Tibial artery (tissue), 4 donors: ENCODE measurements around the gene CARMIL1.

ENCODE experiments used
- DNase-seq, 2 donors: peaks; one replicate each; pipeline ENCODE4 v3.0.0-alpha.2; 2019
- H3K27ac ChIP-seq, 2 donors: fragments of 200-600 bp; sonication (generic) in 1 of 2; 1 replicate in 1 of 2; 2 replicates in 1 of 2; pipeline ENCODE4 v1.5.1; 2018 to 2019; ENCODE audit warnings: mild to moderate bottlenecking in 1 of 2
- H3K27me3 ChIP-seq, 2 donors: fragments of 200-600 bp; sonication (generic) in 1 of 2; one replicate each; pipeline versions ENCODE4 v1.5.1 to v1.6.0; 2016 to 2019
- H3K36me3 ChIP-seq, 3 donors: fragments of 200-600 bp; sonication (generic) in 2 of 3; one replicate each; pipeline ENCODE4 v1.5.1; 2016 to 2019; ENCODE audit warnings: mild to moderate bottlenecking in 2 of 3
- H3K4me1 ChIP-seq, 4 donors: fragments of 200-600 bp; sonication (generic) in 2 of 4; 1 replicate in 3 of 4; 2 replicates in 1 of 4; pipeline ENCODE4 v1.5.1; 2016 to 2019
- H3K4me3 ChIP-seq, 2 donors: fragments of 200-600 bp; sonication (generic) in 1 of 2; 1 replicate in 1 of 2; 2 replicates in 1 of 2; pipeline ENCODE4 v1.5.1; 2018 to 2019; ENCODE audit warnings: mild to moderate bottlenecking in 2 of 2
- H3K9me3 ChIP-seq, 3 donors: fragments of 200-600 bp; sonication (generic) in 1 of 3; one replicate each; pipeline ENCODE4 v1.5.1; 2016 to 2019
- CTCF ChIP-seq, 2 experiments: fragments of 200-600 bp in 1 of 2; fragments of 450-650 bp in 1 of 2; IDR thresholded peaks; one replicate each; pipeline ENCODE4 v1.5.1; 2017 to 2019; ENCODE audit warnings: antibody characterized with exemption in 2 of 2, mild to moderate bottlenecking in 1 of 2, moderate library complexity in 1 of 2
- intact Hi-C: fragments of 100-400 bp; cut with DNase I; formaldehyde crosslinking; loops from one replicate; pipeline ENCODE4 v1.15.0; 2023; ENCODE audit warnings: low total_unique reads

CARMIL1 gene

GRCh38 chr6:25359891-25360290 lies 80.7 kb downstream of the CARMIL1 start:
- DNase-seq: no peak
- peak overlapping the region; percentile 63 to 66 for H3K27ac ChIP-seq
- H3K27me3 ChIP-seq: no peaks in the 10 kb centered on the region
- no peak overlapping the region for H3K4me3 ChIP-seq
- peaks cover 0 to 92% (median 32%) of the 10 kb centered on the region in 4 donors for H3K4me1 ChIP-seq
- no peaks in the 10 kb centered on the region for H3K9me3 ChIP-seq
- no peak for TF ChIP-seq CTCF (IDR thresholded peaks at IDR 0.05)
- intact Hi-C loops: no loop called here
- no peaks in the 10 kb centered on the region for H3K36me3 ChIP-seq

- H3K36me3 ChIP-seq: no peaks in the 10 kb centered on the region
- no peaks in the 10 kb centered on the region for H3K9me3 ChIP-seq
- H3K27ac ChIP-seq: peak overlapping the region in 1 of 2 donors; percentile 63
- peaks cover 0 to 92% (median 35%) of the 10 kb centered on the region in 4 donors for H3K4me1 ChIP-seq
- no peak overlapping the region for H3K4me3 ChIP-seq
- H3K27me3 ChIP-seq: no peaks in the 10 kb centered on the region
- intact Hi-C loops: no loop called here
- DNase-seq: no peak
- no peak for TF ChIP-seq CTCF (IDR thresholded peaks at IDR 0.05)
Observed at GRCh38 chr6:25360621-25361020, 81.4 kb downstream of the CARMIL1 start.

- no peaks in the 10 kb centered on the region for H3K27me3 ChIP-seq
- no peaks in the 10 kb centered on the region for H3K36me3 ChIP-seq
- H3K27ac ChIP-seq: no peak overlapping the region
- DNase-seq: no peak
- peaks cover 0 to 100% (median 48%) of the 10 kb centered on the region in 4 donors for H3K4me1 ChIP-seq
- intact Hi-C loops: no loop called here
- H3K4me3 ChIP-seq: no peak overlapping the region
- H3K9me3 ChIP-seq: no peaks in the 10 kb centered on the region
- TF ChIP-seq CTCF (IDR thresholded peaks at IDR 0.05): no peak
Observed at GRCh38 chr6:25363427-25363826, 84.3 kb downstream of the CARMIL1 start.

GRCh38 chr6:25365154-25365553 lies 86.0 kb downstream of the CARMIL1 start:
- Histone ChIP-seq H3K4me3 (no peak overlapping the region), H3K27ac (no peak overlapping the region), H3K36me3 (no peaks in the 10 kb centered on the region), H3K9me3 (no peaks in the 10 kb centered on the region), H3K4me1 (peaks cover 0 to 100% (median 45%) of the 10 kb centered on the region in 4 donors), H3K27me3 (no peaks in the 10 kb centered on the region)
- DNase-seq: no peak
- TF ChIP-seq CTCF (IDR thresholded peaks at IDR 0.05): no peak
- intact Hi-C loops: no loop called here

GRCh38 chr6:25366903-25367545 lies 87.8 kb downstream of the CARMIL1 start:
- no peaks in the 10 kb centered on the region for H3K36me3 ChIP-seq
- H3K4me3 ChIP-seq: no peak overlapping the region
- intact Hi-C loops: no loop called here
- H3K4me1 ChIP-seq: peaks cover 0 to 85% (median 33%) of the 10 kb centered on the region in 4 donors
- no peak for DNase-seq
- H3K27me3 ChIP-seq: no peaks in the 10 kb centered on the region
- H3K27ac ChIP-seq: no peak overlapping the region
- TF ChIP-seq CTCF (IDR thresholded peaks at IDR 0.05): no peak
- no peaks in the 10 kb centered on the region for H3K9me3 ChIP-seq
